Measurements from ENCODE around the gene TNXB. TPM values are rescaled to one million over a fixed set of nuclear protein-coding genes. Genes with fewer than 3 reads are reported as not detected.
A peak's percentile ranks its signal among the peaks of the same experiment; 100 is the strongest.

The TNXB gene
- total and polyA plus RNA-seq, 9 of the 15 experiments (the other 6 are each of a cell fraction or from before 2014, with no cell fraction given): 0.14 to 28.1 (median 12.4) TPM

GRCh38 chr6:32127717-32128592 lies 18.8 kb upstream of the TNXB start, which contains the start of gene ATF6B (continued):
- TF ChIP-seq MEIS2 (IDR thresholded peaks at IDR 0.05; ENCODE audit: partially characterized antibody): peak; percentile 80
- TF ChIP-seq KAT2B (IDR thresholded peaks at IDR 0.05; ENCODE audit: low read depth, low read length): no peak
- TF ChIP-seq FOXK2 (conservative IDR thresholded peaks at IDR 0.05 in 1 of 2, IDR thresholded peaks at IDR 0.05 in 1 of 2; ENCODE audit: low read depth in 2 of 2): peak; percentile 83 to 84
- TF ChIP-seq ADNP (tag; IDR thresholded peaks at IDR 0.05): no peak
- TF ChIP-seq ZEB2 (IDR thresholded peaks at IDR 0.05): 0 out of 2 replicates have a peak, but pooled peaks have one; percentile 18
- TF ChIP-seq THRAP3 (IDR thresholded peaks at IDR 0.05; ENCODE audit: borderline replicate concordance): no peak; the same call in 1 of the 2 replicates
- TF ChIP-seq BRF2 (IDR thresholded peaks at IDR 0.05; ENCODE audit: borderline replicate concordance, insufficient read depth, insufficient read length): no peak
- peak; percentile 37 to 48; a peak in 3 of 4 replicates for TF ChIP-seq SIX5 (IDR thresholded peaks at IDR 0.05; ENCODE audit: borderline replicate concordance in 1 of 2, insufficient read depth in 1 of 2, low read depth in 1 of 2, low read length in 2 of 2)
- no peak for TF ChIP-seq CREB5 (CRISPR knock-in tag; IDR thresholded peaks at IDR 0.05)
- TF ChIP-seq AFF4 (CRISPR knock-in tag; IDR thresholded peaks at IDR 0.05): no peak
- TF ChIP-seq POLR2H (tag; IDR thresholded peaks at IDR 0.05; ENCODE audit: low read depth): no peak
- 0 out of 2 replicates have a peak, but pooled peaks have one; percentile 21 for TF ChIP-seq SMARCC2 (IDR thresholded peaks at IDR 0.05; ENCODE audit: low read depth)
- peak; percentile 71 for TF ChIP-seq POLR2AphosphoS5 (IDR thresholded peaks at IDR 0.05; ENCODE audit: control insufficient read depth, insufficient read depth, low read depth, low read length)
- peak; percentile 82 for TF ChIP-seq E2F8 (IDR thresholded peaks at IDR 0.05; ENCODE audit: low read depth, partially characterized antibody)
- peak; percentile 86; the same call in 1 of the 2 replicates for TF ChIP-seq KAT7 (CRISPR knock-in tag; IDR thresholded peaks at IDR 0.05; ENCODE audit: borderline replicate concordance)

Data from K562 (cell line).